ENCODE data around the gene SND1.
A peak's percentile ranks its signal among the peaks of the same experiment; 100 is the strongest.
"Not testable (repeated sequence)": the region's sequence is repeated elsewhere in the genome, so short reads cannot be mapped to it uniquely, and the experiment has no call there.

SND1 gene

DNA sequence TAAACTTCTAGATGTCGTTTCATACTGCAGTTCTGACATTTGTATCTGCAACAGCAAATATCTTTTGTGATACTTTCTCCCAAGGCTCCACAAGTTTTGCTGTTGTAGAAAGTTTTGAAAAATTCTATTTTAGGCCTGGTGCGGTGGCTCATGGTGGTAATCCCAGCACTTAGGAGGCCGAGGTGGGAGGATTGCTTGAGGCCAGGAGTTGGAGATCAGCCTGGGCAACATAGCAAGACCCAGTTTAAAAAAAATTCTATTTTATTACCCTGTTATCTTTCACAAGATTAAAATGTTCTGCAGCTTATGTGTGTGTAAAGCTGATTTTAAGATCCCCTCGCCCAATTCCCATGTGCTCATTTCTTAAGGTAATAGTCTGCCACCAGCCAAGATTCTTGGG lies 1.4 kb downstream of the SND1 start:
- DNase-seq: no peak

DNA sequence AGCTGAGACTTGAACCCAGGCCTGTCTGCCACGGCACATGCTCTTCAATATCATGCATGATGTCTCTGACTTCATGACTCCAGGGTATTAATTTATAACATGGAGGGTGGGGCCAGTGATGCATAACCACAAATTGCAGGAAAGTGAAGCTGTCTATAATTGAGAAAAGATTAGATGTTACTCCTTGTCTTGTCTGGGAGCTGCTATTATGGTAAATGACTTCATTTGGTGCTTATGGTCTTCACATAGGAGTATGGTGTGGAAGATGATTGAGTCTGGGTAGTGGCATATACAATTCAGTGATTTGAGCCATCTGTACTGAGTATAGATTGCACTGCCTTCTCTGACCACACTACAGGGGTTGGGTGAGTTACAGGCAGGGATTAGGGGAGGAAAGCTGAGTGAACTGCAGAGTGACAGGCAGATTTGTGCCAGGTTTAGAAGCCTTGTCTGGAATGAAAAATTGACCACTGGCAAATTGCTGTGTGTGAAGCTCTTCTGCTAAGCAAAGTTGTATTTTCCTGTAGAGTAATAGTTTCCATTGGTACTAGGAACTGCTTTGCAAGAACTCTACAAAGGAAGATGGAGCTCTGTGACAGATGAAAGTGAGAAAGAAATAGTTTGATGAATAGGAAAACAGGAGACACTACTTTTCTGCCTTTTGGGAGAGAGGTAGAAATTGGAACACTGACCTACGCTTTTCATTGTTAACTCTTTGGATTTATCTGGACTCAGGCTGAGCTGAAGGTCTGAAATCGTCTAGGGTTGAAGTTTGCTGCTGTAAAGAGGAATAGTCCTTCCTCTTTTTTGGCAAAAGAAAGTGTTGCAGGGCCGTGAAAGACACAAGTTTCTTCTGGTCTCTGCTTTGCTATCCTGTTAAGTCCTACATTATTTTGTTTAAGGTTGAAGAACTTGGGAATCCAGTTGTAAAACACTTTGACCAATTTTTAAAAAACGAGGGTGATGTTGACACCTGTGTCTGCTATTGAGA lies 2.7 kb downstream of the SND1 start:
- no peak for DNase-seq

DNA sequence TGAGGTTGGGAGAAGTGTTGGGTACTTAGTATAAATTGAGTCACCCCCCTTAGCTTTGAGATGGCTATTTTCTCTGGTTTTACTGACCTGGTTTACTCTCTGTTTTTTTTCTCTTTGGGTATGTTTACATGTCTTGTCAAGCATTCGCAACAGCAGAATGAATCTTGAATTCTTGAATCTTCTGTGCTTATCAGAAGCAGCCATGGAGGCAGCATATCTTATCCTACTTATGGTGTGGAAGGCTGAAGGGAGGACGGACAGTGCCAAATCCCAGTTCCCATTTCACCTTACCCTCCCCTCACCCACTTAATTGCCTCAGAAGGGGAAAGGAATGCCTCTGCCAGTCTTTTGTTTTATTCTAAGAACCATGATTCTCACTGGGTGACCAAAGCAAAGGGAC lies 3.7 kb downstream of the SND1 start:
- DNase-seq: no peak

DNA sequence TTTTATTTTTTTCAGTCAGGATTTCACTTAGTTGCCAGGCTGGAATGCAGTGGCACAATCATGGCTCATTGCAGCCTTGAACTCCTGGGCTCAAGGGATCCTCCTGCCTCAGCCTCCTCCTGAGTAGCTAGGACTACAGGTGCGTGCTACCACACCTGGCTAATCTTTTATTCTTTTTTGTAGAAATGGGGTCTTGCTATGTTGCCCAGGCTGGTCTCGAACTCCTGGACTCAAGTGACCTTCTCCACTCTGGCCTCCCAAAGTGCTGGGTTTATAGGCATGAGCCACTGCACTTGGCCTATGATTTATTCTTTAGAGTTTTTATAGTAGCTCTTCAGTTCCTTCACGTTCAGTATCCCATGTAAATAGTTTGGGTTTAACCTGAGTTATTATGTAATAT lies 5.5 kb downstream of the SND1 start:
- DNase-seq: no peak

DNA sequence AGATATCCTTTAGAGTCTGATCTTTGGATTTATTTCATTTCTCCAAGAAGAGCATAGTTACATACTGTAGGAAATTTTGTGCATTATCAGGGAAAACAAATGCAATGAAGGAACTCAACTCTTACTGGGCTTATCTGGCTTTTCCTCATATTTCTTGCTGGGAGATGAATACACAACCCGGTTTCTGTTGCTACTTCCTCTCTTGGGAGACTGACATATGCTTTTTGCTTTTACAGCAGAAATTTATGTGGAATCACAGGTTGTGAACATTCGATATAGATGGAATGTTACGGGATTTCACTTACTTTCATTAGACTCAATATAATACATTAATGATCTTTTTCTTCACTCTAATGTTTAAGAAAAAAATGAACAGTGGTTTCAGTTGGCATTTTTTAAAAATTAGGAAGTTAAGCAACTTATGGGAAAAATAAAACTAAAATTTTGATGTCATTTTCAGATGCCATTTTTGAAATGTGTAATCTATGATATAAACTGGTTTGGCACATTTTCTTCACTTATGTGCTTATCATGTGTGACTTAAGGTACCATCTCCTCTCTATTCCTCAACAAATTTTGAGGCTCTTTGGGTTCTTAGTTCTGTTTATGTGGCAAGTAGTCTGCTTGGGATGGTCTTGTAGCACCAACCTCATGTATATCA lies 7.1 kb downstream of the SND1 start:
- DNase-seq: no peak

DNA sequence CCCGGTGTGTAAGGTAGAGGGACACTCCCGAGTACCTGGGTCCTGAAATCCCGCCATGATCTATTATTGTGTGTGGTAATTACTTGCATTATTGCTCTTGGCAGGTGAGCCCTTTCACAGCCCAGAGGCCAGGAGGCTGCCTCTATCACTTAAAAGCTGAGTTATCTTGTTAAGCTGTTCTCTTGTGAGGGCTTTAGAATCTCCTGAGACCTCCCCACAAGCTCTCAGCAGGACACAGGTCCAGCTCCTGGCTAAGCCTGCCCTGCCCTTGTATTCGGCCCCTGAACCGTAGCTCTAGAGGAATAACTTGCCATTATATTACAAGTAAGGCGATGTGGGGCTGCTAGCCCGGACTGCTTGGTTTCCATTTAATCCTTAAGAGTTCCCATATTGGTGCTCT lies 13.9 kb downstream of the SND1 start:
- no peak for DNase-seq

DNA sequence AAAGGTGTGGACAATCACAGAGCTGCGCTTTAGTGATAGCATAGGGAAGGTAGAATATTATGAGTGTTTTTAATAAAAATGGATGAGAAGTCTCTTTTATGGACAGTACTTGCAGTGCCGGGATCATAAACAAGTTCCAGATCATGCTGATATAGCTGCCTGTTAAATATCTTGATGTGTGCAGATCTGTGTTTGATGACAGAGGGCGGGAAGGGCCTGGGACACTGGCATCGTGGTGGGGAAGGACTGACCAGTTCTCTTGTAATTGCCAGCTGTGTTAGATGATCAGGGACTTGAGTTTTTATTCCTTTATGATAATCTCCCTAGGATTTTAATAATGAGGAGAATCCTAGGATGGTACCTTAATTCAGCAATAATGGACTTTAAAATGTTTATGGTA lies 14.6 kb downstream of the SND1 start:
- DNase-seq: no peak

DNA sequence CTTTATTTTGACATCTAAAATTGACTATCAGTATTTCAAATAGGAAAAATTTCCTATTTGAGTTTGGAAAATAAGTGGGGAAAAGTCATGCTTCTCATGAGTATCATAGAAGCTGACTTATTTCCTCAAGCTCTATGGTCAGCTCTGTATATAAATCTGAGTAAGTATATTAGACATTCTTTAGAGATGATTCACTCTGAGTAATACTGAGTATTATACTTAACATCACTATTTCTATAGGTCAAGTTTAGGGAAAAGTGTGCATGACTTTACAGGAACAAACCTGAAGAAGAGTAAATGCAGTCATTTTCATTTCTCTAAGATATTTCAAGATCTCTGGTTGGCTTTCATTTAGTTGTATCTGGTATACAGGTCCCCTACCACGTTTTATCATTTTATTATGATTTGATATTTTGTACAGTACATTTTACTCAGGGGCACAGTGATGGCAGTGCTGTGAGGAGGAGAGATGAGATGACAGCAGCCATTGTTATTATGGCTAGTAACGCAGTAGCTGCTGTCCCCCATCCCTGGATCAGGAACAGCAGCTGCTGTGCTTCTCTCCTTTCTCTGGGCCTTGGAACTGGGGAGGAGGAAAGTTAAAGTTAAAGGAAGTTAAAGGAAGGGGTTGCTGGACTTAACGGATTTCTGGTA lies 15.2 kb downstream of the SND1 start:
- DNase-seq: no peak

DNA sequence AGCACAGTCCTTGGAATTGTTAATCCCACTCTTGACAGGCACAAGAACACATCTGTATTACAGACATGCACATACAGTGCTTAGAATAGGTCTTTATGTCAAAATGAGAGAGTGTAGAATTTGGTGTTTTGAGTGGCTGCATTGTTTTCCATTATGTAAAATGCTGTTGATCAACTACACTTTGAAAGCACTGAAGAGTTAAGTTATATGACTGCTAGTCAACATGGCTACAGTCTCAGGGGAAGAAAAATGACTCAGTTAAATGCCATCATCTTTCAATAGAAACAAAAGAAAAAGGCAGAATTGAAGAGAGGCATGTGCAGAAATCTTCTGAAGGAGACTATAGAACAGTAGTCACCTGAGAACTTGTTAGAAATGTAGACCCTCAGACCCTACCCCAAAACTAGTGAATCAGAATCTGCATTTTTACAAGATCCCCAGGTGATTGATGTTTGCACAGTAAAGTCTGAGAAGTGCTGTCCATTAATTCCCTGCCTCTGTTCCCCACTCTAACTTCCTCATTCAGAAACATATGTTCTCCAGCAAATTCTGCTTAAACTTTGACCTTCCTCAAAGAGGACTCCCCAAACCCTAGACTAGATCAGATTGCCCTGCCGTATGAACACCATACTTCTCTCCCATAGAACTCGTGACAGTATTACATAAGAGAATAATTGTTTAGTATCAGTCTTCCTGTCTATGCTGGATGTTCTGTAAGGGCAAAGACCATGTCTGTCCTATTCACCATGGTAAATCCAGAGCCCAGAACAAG lies 16.0 kb downstream of the SND1 start:
- no peak for DNase-seq

DNA sequence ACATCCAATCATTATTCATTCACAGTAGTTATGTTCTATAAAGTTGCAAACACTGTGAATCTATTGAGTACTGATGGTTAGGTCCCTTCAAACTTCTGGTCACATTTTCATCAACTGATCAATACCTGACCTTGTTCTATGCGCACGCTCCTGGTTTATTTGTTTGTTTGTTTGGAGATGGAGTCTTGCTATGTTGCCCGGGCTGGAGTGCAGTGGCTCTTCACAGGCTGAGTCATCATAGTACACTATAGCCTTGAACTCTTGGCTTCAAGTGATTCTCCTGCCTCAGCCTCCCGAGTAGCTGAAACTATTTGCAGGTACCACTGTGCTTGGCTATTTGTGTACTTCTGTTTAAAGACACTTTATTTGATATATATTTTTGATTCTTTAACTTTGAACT lies 19.3 kb downstream of the SND1 start:
- DNase-seq: no peak

DNA sequence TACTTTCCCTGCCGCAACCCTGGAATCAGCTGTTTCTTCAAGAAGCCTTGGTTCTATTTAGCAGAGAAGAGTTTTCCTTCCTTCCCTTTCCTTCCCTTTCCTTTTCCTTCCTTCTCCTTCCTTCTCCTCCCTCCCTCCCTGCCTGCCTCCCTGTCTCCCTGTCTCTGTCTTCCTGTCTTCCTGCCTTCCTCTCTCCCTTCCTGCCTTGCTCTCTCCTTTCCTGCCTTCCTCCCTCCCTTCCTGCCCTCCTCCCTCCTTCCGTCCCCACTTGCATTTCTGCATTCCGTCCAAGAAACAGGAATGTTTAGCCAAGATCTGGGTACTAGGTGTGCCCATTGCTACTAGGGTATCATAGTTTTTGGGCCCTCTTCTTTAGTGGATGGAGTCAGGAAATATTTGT lies 21.9 kb downstream of the SND1 start:
- DNase-seq: no peak

DNA sequence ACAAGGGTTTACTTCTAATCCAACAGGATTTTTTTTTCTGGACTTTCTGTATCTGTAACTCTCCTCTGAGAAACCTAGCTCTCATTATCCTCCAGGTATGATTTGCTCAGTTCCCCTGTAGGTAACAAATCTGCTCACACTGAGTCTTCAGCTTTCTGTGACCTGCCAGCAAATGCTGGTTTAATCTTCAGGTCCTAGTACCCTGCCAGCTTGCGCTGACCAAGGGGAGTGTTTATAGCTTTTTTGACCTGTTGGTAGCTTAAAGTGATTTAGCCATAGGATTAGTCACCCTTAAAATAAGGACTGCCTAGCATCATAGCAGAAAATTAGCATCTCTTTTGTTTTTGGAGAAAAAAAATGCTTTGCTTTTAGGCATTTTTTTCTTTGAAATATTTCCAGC lies 22.4 kb downstream of the SND1 start:
- DNase-seq: no peak

DNA sequence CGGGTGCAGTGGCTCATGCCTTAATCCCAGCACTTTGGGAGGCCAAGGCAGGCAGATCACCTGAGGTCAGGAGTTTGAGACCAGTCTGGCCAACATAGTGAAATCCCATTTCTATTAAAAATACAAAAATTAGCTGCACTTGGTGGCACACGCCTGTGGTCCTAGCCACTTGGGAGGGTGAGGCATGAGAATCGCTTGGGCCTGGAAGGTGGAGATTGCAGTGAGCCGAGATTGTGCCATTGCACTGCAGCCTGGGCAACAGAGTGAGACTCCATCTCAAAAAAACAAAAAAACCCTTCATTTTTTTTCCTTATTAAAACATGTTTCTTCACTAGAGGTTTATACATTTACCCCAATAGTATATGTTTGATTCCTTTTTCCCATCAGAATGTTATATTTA lies 22.9 kb downstream of the SND1 start:
- DNase-seq: not testable (repeated sequence)

DNA sequence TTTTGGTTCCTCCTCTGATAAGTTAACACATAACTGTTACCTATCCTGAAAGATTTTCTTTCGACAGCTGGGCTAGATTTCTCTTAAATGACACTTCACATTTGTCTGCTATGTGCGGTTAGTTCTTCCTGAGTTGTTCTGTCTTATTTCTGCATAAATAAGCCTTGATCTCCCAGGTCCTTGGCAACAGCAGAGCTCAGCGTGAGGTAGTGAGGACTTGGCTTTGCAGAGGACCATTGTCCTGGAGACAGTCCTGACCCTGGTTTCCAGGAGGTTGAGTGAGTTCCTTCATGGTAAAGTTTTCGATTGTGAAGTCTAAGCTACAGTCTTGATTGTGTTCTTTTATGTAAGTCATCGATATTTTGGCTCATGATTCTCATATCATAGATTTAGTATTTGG lies 23.7 kb downstream of the SND1 start:
- no peak for DNase-seq

DNA sequence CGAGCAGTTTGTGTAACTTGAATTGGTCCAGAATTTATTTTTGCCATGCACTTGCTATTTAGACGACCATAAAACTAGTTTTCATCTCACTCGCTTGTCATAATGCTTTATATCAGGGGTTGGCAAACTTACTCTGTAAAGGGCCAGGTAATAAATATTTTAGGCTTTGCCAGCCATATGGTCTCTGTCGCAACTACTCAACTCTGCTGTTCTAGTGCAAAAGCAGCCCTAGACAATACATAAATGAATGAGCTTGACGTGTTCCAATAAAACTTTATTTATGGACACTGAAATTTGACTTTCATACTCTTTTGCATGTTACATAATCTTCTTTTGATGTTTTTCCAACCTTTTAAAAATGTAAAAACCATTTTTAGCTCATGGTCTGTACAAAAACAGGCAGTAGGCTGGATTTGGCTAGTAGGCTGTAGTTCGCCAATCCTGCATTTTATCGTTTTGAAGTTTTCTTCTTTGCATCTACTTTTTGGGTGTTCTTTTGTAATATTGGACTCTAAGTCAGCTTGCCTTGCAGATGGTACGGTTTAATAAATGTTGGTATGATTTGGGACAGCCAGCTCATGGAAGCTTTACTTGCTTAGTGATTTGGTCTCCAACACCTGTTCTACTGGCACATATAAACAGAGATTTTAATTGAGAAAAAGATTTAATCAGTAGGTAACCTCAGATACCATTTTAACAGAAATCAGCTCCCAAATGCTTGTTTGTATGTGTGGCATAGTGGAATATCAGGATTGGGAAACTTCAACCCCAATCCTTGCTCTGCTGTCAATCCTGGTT lies 25.6 kb downstream of the SND1 start:
- no peak for DNase-seq

DNA sequence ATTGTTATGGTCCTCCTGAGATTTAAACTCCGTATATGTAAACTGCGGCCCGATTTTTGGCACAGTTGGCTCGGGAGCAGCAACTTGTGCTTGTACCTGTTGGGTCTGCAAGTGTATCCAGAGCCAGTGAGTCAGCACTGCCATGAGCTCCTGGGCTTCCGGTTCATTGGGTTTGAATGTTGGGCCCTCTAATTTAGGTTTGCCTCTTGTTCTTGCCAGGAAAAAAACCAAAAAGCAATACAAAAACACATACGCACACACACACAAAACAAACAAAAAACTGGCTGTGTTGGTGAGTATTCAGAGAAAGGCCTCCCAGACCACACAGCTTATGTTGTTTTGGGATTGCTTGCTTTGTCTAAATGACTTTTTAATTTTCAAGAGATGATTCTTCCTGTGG lies 26.3 kb downstream of the SND1 start:
- no peak for DNase-seq

DNA sequence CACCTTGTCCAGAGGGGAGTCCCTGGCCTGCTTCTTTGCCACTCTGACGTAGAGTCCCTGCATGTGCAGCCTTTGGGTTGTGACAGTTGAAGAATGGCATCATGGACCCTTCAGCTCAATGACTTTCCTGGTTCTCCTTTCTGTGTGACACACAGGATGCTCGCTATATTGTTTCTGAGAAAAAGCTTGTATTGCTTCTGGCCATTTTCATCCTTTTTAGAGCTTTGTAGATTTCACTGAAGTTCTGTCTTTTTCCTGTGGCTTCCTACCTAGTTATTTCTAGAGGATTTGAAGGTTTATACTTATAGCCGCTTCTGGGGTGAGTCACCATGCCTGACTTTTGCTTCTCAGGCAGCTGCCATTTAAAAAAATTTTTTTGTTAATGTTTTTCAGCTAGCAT lies 27.0 kb downstream of the SND1 start:
- no peak for DNase-seq

DNA sequence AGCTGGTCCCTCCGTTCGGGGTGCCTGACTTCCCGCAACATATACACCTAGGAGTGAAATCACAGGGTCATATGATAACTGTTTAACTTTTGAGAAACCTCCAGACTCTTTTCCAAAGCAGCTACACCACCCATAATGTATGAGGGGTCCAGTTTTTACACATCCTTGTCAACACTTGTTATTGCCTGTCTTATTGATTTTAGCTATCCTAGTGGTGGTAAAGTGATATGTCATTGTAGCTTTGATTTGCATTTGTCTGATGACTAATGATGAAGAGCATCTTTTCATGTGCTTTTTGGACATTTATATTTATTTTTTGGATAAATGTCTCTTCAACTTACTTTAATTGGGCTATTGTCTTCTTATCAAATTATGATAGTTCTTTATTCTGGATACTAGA lies 29.0 kb downstream of the SND1 start:
- no peak for DNase-seq

DNA sequence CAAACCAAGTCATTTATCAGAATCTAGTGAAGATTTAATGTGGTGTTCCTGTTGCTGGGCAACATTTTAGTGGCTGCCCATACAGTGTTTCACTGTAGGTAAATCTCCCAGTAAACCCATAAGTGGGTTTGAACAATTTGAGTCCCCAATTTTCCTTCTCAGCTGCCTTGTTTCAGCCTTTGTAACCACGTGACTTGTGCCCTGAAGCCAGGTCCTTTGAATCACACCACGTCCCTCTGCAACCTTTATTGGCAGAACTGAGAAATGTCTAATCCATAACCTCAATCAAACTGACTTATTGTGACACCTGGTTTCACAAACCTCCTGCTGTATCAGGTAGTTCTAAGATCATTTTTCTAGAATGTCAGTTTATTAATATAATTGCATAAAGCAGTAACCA lies 30.1 kb downstream of the SND1 start:
- DNase-seq: no peak

DNA sequence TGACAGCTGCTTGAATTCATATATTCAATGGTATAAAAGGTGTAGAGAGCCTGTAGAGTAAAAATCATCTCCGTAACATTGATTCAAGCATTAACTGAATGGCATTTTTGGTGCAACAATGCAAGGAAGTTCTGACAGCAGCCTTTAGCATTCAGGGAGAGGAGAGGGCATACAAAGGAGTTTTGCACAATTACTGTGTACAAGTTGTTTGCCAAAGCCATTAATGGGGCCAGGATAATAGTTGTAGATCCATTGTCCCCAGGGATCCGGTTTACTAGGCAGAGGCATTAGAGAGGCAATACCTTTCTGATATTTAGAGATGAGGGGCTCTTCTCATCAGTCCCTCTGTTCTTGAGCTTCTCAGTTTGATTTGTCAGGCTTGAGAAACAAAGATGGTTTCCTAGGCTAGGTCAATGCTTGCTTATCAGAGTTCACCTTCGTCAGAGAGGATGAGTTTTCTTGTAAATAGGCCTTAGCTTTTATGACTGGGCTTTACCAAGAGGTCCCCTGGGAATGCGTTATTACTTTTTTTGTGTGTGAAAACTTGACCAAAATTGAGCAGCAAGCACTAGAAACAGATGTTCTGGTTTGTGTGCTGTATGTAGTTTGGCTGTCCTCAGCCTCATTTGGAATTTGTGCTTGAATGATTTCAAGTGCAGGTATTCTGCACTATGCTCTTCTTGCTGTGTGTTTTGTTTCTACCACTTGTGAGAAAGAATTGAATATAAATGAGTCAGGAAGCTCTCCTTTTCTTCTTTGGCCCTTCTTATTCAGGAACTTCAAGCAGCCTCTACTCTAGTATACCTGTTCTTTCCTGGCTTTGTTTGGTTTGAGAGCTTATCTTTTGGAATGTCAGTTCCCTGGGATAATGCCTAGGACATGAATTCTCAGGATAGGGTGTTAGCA lies 32.0 kb downstream of the SND1 start:
- peak; percentile 14 for DNase-seq

DNA sequence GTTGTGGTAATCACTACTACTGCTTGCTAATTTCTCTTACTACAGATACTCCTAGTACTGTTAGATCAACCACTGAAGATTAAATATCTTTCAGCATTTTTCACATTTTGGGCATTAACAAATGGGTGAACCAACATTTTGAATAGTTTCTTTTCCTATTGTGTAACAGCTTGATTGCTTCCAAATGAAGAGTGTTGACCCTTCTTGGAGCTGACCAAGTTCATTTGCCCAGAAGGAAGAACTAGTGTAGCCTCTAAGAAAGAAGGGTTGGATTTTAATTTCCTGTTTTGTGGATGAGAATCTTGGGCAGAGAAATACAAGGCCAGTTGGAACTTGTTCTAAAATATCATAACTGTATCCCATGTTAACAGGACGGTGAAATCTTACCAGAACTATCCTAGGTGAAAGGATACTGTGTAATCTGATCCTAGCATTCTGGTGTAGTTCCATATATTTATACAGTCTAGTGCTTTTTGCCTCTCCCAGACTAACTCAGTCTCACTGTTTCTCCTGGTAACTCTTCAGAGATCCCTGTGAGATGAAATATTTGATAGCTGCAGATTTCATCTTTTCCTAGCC lies 37.3 kb downstream of the SND1 start:
- DNase-seq: peak; percentile 62
